Cerebellar cortex (tissue), 1 donor: ENCODE results near the gene TNS4.
A peak's percentile ranks its signal among the peaks of the same experiment; 100 is the strongest.

Experiments
- DNase-seq: peaks from one replicate; pipeline ENCODE4 v3.0.0-alpha.2; 2015; ENCODE audit warnings: low spot score

The TNS4 gene

DNA sequence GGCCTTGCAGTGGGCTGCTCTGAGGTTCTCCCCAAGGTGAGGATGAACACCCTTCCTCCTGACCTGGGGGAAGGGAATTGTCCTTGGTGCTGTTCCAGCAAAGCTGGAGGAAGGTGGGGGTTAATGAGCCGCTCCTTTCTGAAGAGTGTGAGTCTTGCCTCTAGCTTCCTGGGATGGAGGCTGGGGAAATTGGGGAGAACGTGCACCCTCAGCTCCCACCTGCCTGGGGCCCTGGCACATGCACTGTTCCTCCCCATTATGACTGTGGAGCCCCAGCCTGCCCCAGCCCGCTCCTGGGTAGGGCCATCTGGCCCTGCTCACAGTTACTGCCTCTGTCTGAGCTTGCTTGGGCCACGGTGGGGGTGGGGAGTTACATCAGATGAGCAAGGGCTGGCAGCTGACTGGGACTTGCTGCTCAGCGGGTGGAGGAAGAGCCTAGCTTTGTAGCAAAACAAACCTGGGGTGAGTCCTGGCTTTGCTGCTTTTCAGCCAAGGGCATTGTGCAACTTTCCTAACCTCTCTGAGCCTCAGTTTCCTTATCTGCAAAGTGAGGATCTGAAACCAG is 11.1 kb downstream of the TNS4 start:
- peak; percentile 91 for DNase-seq

DNA sequence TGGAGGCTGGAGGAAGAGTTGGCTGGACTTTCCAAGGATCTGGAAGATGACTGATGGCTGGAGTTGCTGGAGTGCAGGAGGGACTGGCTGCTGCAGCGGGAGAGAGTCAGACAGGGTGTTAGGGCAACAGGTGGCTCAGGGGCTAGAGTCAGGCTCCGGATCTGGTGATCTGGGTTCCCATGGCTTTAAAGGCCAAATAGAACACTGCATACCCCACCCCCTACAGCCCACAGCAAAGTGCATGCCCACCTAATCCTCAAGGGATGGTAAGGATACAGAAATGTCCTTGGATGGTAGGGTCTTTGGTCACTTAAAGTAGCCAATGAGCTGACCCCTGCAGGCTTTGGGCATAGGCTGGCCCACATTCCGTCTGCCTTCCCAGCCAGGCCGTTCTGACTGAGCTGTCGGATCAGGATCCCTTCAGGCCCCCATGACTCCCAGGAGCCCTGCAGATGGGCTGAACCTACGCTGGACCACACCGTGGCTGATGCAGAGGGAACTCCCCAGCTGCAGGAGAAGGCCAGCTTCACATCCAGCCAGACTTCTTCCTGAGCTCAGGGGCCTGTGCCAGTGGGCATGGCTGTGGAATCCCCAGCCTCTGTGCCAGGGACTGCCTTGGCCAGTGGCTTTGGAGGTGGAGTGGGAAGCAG is 13.9 kb downstream of the TNS4 start:
- DNase-seq, result no peak

DNA sequence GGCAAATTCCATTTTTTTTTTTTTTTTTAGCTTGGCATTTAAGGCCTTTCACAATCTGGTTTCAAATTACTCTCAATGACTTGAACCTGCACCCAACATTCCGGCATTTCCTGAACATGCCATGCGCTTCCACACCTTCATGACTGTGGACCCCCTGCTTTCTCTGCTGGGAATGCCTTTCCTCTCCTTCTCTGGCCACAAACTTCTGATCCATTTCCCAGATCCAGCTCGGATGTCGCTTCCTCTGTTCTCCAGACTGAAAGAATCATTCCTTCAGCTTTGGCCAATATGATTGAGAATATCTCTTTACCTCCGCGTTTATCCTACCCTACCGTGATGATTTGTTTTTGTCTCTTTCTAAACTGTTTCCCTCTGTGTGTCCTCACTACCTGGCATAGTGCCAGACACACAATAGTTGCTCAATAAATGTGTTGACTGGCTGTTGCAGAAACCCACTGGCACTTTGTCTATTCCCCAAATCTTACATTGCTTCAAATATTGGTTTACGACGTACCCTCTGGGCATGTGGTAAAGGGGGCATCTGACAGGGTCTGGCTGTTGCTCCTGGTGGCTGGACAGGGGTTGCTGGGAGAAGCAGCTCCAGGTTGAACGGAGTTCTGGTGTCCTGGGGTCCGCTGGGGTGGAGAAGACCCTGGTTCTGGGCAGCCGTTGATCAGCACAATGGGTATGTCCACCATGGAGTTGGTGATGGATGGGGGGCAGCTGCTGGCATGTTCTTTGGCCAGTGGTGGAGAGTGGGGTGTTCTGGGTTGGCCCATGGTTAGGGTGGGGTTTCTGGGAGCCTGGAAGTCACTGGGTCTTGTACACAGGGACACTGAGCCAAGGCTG is 14.7 kb downstream of the TNS4 start:
- DNase-seq, result no peak

DNA sequence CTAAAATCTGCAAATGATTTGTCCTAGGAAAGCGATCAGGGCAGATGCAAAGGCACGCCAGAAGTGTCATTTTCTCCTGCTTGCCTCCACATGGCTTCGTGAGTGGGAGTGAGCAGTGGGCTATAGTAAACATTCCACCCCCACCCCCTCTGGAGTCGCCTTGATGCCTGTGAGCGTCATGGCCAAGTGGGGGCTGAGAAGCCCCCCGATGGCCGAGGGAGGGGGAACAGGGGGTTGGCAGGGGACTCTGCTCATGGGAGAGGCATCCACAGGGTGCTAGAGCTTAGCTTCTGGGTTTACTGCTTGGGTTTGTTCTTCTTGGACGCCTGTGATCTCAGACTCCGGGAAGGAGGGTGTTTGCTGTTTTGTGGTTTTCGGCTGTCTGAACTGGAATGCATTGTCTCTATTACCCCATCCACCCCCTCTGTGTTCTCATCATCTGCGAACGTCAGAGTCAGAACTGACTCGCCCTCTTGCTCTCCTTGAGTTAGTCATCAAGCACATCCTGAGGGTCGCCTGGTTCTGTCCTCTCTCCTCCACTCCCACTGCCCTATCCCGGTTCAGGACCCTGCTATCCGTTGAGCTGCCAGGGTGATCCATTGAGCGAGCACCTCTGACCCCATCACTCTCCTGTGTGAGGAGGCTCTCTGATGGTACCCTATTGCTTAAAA is 15.4 kb downstream of the TNS4 start:
- DNase-seq, result no peak

DNA sequence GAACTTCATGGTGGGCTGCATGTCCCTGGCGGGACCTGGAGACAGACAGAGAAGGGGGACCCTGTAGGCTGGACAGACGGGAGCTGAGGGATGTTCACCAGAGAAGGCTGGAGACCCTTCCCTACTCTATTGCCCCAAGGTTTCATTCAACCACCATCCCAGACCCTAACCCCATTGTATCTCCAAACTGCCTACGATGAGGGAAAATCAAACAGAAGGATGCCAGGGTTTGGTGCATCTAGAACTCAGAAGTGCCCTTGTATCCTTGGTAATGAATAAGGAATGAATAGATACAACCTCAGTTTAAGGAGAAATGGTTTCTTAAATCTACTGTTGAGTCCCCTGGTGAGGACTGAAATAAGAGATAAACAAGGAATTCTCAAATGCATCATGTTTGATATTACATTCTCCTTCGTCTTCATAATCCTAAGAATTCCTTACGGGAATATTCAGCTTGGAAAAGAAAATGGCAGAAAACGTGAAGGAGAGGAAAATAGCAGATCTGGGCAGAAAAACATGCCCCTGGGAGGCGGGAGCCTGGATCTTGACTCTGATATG is 16.4 kb downstream of the TNS4 start:
- no peak for DNase-seq

GRCh38 chr17:40484285-40484972 is 17.0 kb downstream of the TNS4 start:
- DNase-seq, result no peak

DNA sequence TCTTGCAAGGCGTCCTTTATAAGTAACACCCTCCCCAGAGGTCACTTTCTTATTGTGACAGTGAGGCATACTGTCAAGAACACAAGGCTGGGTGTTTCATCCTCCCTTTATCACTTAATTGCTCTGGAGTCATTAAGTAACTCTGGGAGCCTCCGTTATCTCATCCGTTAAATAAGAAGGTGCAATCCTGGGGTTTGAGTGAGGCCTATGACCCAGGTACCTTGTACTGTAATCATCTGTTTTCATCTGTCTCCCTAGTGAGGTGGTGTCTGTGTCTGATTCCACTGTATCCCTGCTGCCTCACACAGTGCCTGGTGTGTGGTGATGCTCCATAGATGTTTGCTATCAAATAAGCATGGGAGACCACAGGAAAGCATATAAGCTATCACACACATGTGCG is 17.7 kb downstream of the TNS4 start:
- no peak for DNase-seq

DNA sequence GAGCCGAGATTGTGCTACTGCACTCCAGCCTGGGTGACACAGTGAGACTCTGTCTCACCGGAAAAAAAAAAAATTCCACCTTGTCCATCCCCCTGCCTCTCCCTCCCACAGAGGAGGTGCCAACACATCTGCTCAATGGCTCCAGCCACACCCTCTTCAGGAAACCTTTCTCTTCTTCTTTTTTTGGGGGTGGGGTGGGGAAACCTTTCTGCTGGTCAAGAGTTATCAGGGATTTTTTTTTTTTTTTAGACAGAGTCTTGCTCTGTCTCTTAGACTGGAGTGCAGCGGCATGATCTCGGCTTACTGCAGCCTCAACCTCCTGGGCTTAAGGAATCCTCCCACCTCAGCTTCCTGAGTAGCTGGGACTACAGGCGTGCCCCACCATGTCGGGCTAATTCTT is 18.7 kb downstream of the TNS4 start:
- no peak for DNase-seq

GRCh38 chr17:40481106-40481505 is 20.3 kb downstream of the TNS4 start:
- DNase-seq, result no peak

DNA sequence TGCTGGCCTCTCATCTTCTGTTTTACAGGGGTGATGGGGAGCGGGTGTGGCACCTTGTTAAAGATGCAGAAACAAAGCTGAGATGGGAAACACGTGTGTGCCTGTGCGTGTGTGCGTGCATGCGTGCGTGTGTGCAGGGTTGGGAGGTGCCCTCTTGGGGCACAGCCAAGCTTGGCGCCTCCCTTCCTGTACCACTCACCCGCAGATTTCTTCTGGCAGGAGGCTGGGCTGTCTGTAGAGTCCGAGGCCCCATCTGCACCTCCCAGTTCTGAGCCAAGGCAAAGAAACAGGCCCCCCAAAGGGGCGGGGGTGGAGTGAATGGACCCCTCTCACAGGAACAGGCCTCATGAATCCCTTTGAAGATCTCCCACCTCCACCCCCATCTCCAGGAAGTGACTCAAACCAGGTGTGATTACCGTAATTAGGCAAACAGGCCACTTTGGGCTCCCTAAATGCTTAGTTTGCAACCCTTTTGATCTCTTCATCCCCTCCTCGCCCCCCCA is 20.9 kb downstream of the TNS4 start:
- no peak for DNase-seq

GRCh38 chr17:40479754-40480480 is 21.5 kb downstream of the TNS4 start:
- no peak for DNase-seq

DNA sequence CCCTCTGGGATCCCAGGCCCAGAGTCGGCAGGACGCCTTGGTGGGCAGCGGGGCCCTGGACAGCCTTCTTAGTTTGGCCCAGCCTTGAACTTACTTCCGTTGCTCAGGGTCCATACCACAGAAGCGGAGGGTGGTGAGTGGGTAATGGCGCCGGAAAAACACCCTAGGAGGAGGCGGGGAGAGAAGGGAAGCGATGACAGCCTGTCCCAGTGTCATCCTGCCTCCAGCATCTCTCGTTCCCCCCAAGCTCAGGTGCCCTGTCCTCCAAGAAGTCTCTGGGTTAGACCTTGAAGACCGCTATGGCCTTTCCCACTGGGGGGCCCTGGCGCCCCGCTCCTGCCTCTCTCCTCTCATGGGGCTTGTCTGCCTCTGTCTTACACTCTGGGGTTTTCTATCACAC is 22.9 kb downstream of the TNS4 start:
- no peak for DNase-seq

- no peak for DNase-seq
These were observed 23.6 kb downstream of the TNS4 start for GRCh38 chr17:40477796-40478195.

DNA sequence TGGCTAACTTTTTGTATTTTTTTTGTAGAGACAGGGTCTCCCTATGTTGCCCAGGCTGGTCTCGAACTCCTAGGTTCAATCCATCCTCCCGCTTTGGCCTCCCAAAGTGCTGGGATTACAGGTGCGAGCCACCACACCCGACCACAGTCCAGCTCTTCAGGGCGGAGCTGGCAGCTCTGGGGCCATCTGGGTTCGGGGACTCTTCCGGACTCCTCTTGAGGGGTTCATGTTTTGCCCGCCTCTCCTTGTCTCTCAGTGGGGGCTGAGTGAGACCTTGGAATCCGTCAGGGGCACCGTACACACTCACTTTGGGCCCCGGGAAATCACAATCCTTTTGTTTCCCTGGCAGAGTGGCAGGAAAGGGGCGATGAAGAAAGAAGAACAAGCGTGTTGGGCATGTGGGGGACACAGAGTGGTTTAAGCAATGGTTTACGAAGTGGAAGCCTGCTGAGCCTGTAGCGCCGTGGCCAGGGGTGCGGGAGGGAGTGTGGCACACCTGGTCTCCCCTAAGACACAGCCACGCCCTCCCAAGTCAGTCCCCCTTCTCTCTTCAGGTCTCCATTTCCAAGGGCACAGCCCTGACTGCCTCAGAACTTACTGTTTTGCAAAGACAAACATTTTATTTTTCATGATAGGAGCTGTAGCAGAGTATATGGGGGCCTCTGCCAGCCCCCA is 26.1 kb downstream of the TNS4 start:
- no peak for DNase-seq

GRCh38 chr17:40474419-40475002 is 26.9 kb downstream of the TNS4 start:
- DNase-seq, result no peak

DNA sequence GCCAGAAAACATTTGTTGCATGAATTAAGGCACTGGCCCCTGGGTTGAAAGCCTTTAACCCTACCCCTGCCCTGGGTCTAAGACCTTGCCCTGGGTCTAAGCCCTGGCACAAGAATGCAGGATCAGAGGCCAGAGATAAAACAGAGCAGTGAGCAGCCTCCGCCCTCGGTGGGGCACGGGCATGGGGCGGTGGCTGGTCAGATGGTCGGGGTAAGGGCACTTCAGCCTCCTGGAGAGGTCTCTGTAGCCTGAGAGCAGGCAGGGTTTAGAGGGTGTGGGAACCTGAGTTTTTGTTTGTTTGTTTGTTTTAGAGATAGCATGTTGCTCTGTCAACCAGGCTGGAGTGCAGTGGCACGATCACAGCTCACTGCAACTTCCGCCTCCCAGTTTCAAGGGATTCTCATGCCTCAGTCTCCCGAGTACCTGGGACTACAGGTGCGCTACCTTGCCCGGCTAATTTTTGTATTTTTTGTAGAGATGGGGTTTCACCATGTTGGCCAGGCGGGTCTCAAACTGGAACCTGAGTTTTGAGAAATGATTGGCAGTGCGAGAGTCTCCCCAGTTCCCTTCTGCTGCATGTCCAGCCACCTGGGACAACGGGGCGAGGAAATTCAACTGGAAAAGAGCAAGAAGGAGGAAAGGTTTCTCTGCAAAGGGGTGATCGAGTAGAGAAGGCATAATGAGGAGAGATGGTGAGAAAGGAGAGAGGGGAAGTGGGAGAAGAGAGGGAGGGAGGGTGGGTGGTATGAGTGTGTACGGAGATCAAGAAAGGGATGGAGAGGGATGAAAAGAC is 27.7 kb downstream of the TNS4 start:
- no peak for DNase-seq

- no peak for DNase-seq
These were observed 28.5 kb downstream of the TNS4 start for GRCh38 chr17:40472733-40473452.
